ENCODE results near the gene DDX5.

- TF ChIP-seq ZNF256 (CRISPR knock-in tag; conservative IDR thresholded peaks at IDR 0.05) (no peak), POLR2AphosphoS5 (IDR thresholded peaks at IDR 0.05; ENCODE audit: low read depth, low read length) (peak; percentile 27), PHF8 (CRISPR knock-in tag; IDR thresholded peaks at IDR 0.05) (no peak), FOSL1 (CRISPR knock-in tag; IDR thresholded peaks at IDR 0.05; ENCODE audit: borderline replicate concordance) (no peak), ZNF230 (CRISPR knock-in tag; IDR thresholded peaks at IDR 0.05) (no peak), CTCF (CRISPR knock-in tag; IDR thresholded peaks at IDR 0.05) (no peak), ZNF501 (CRISPR knock-in tag; IDR thresholded peaks at IDR 0.05) (no peak), HDAC6 (IDR thresholded peaks at IDR 0.05; ENCODE audit: low read depth, low read length) (no peak), CHD2 (IDR thresholded peaks at IDR 0.05; ENCODE audit: low read depth, low read length) (no peak)
These were observed 7.5 kb downstream of the DDX5 start for GRCh38 chr17:64498308-64499203.

Measured in HepG2 (cell line).